HG03521 (cell line): ENCODE data around the gene ZNF497.

Experiments used
- ATAC-seq: cut with Tn5 transposase; IDR thresholded peaks from one replicate; pipeline ENCODE4 v1.9.1; 2021; ENCODE audit warnings: mild to moderate bottlenecking, moderate library complexity; ENCODE audit not compliant: unreplicated experiment

ZNF497 gene

GRCh38 chr19:58372311-58373133, 10.0 kb upstream of the ZNF497 start:
- ATAC-seq = no peak

- ATAC-seq = no peak
These were observed 6.2 kb upstream of the ZNF497 start for GRCh38 chr19:58368561-58369360.

GRCh38 chr19:58367698-58368454, 5.3 kb upstream of the ZNF497 start:
- no peak for ATAC-seq

- no peak for ATAC-seq
These were observed 4.3 kb upstream of the ZNF497 start for GRCh38 chr19:58366585-58367430.

- no peak for ATAC-seq
These were observed 1.6 kb upstream of the ZNF497 start for GRCh38 chr19:58364146-58364545.

GRCh38 chr19:58361900-58362271, 665 bp downstream of the ZNF497 start:
- no peak for ATAC-seq

- ATAC-seq = no peak
These were observed 4.9 kb downstream of the ZNF497 start for GRCh38 chr19:58357481-58358145.

GRCh38 chr19:58356766-58357480, 5.6 kb downstream of the ZNF497 start:
- no peak for ATAC-seq

- no peak for ATAC-seq
These were observed 6.4 kb downstream of the ZNF497 start for GRCh38 chr19:58355908-58356765.

- no peak for ATAC-seq
These were observed 7.2 kb downstream of the ZNF497 start for GRCh38 chr19:58355215-58355796.

- no peak for ATAC-seq
These were observed 8.0 kb downstream of the ZNF497 start for GRCh38 chr19:58354478-58355030.

GRCh38 chr19:58353717-58354477, 8.7 kb downstream of the ZNF497 start:
- no peak for ATAC-seq

GRCh38 chr19:58352760-58353671, 9.5 kb downstream of the ZNF497 start, which contains the start of gene A1BG:
Gene A1BG, minus strand, starts transcription at chr19:58353492. Its CDS starts 55 bp downstream, at chr19:58353437.
- no peak for ATAC-seq

- no peak for ATAC-seq
These were observed 10.4 kb downstream of the ZNF497 start for GRCh38 chr19:58351990-58352755.

- ATAC-seq = no peak
These were observed 11.0 kb downstream of the ZNF497 start for GRCh38 chr19:58351558-58351878.
